T-helper 22 cell (primary cell): ENCODE measurements around the gene TDP1.

ENCODE experiments used
- DNase-seq: peaks from one replicate; pipeline ENCODE4 v3.0.0-alpha.2; 2020; ENCODE audit warnings: low read depth

TDP1 gene

GRCh38 chr14:89955745-89956660 is at the start of gene TDP1:
TDP1 (plus strand) TSS chr14:89955927; CDS start chr14:89963115, 7,188 bp downstream.
- DNase-seq: peak; percentile 94

- DNase-seq: no peak
Measured at GRCh38 chr14:89906000-89906399, 49.7 kb upstream of the TDP1 start.

GRCh38 chr14:89907655-89908054 is 48.1 kb upstream of the TDP1 start:
- DNase-seq: no peak

- DNase-seq: no peak
Measured at GRCh38 chr14:89908712-89909450, 46.8 kb upstream of the TDP1 start.

- DNase-seq: no peak
Measured at GRCh38 chr14:89909586-89909985, 46.1 kb upstream of the TDP1 start.

GRCh38 chr14:89910691-89911009 is 45.1 kb upstream of the TDP1 start:
- DNase-seq: no peak

- no peak for DNase-seq
Measured at GRCh38 chr14:89911010-89911919, 44.5 kb upstream of the TDP1 start.

GRCh38 chr14:89912221-89912620 is 43.5 kb upstream of the TDP1 start:
- no peak for DNase-seq

- no peak for DNase-seq
Measured at GRCh38 chr14:89912667-89913211, 43.0 kb upstream of the TDP1 start.

- DNase-seq: peak; percentile 12
Measured at GRCh38 chr14:89915114-89915878, 40.4 kb upstream of the TDP1 start.

GRCh38 chr14:89918721-89919120 is 37.0 kb upstream of the TDP1 start:
- no peak for DNase-seq

GRCh38 chr14:89920056-89920455 is 35.7 kb upstream of the TDP1 start:
- DNase-seq: no peak

GRCh38 chr14:89921346-89921745 is 34.4 kb upstream of the TDP1 start:
- DNase-seq: no peak

- no peak for DNase-seq
Measured at GRCh38 chr14:89922031-89922907, 33.5 kb upstream of the TDP1 start.

- no peak for DNase-seq
Measured at GRCh38 chr14:89924268-89924667, 31.5 kb upstream of the TDP1 start.

GRCh38 chr14:89926694-89927093 is 29.0 kb upstream of the TDP1 start:
- no peak for DNase-seq

- no peak for DNase-seq
Measured at GRCh38 chr14:89927186-89927865, 28.4 kb upstream of the TDP1 start.

- no peak for DNase-seq
Measured at GRCh38 chr14:89933002-89933401, 22.7 kb upstream of the TDP1 start.

GRCh38 chr14:89936654-89937185 is 19.0 kb upstream of the TDP1 start:
- no peak for DNase-seq
